ENCODE results near the gene TBRG1.

The TBRG1 gene

GRCh38 chr11:124648610-124649009 is 25.9 kb downstream of the TBRG1 start:
- Histone ChIP-seq H3K27me3 (ENCODE audit: low read depth, low read length) (no peaks in the 10 kb centered on the region), H3K79me2 (ENCODE audit: low read length) (no peaks in the 10 kb centered on the region), H3K4me1 (ENCODE audit: low read length) (peaks cover 24% of the 10 kb centered on the region), H3K27ac (ENCODE audit: low read length) (no peak overlapping the region), H2AFZ (ENCODE audit: low read depth, low read length) (no peak overlapping the region), H3K9me3 (ENCODE audit: insufficient read depth, low read length) (no peaks in the 10 kb centered on the region), H3K36me3 (replicated peaks; ENCODE audit: low read depth, low read length) (no peaks in the 10 kb centered on the region), H4K20me1 (ENCODE audit: insufficient read depth, low read length) (no peaks in the 10 kb centered on the region), H3K4me2 (ENCODE audit: low read length) (no peak overlapping the region), H3K9ac (ENCODE audit: low read length) (no peak overlapping the region), H3K4me3 (ENCODE audit: low read length) (no peak overlapping the region)
- TF ChIP-seq CTCF (IDR thresholded peaks at IDR 0.05; ENCODE audit: low read depth, low read length): no peak

GRCh38 chr11:124656774-124657630 is 34.3 kb downstream of the TBRG1 start:
- Histone ChIP-seq H3K27ac (ENCODE audit: low read length) (no peak overlapping the region), H3K36me3 (replicated peaks; ENCODE audit: low read depth, low read length) (no peaks in the 10 kb centered on the region), H3K9me3 (ENCODE audit: insufficient read depth, low read length) (no peaks in the 10 kb centered on the region), H3K27me3 (ENCODE audit: low read depth, low read length) (no peaks in the 10 kb centered on the region), H2AFZ (ENCODE audit: low read depth, low read length) (no peak overlapping the region), H4K20me1 (ENCODE audit: insufficient read depth, low read length) (no peaks in the 10 kb centered on the region), H3K4me2 (ENCODE audit: low read length) (no peak overlapping the region), H3K79me2 (ENCODE audit: low read length) (no peaks in the 10 kb centered on the region), H3K4me1 (ENCODE audit: low read length) (0 out of 2 replicates have a peak, but pooled peaks cover 2% of the 10 kb centered on the region), H3K9ac (ENCODE audit: low read length) (no peak overlapping the region), H3K4me3 (ENCODE audit: low read length) (no peak overlapping the region)
- TF ChIP-seq CTCF (IDR thresholded peaks at IDR 0.05; ENCODE audit: low read depth, low read length) (no peak), EZH2phosphoT487 (IDR thresholded peaks at IDR 0.05; ENCODE audit: low read depth) (no peak)

GRCh38 chr11:124657904-124658303 is 35.2 kb downstream of the TBRG1 start:
- H3K4me2 ChIP-seq (ENCODE audit: low read length): no peak overlapping the region
- no peaks in the 10 kb centered on the region for H4K20me1 ChIP-seq (ENCODE audit: insufficient read depth, low read length)
- no peaks in the 10 kb centered on the region for H3K36me3 ChIP-seq (replicated peaks; ENCODE audit: low read depth, low read length)
- H3K4me3 ChIP-seq (ENCODE audit: low read length): no peak overlapping the region
- TF ChIP-seq EZH2phosphoT487 (IDR thresholded peaks at IDR 0.05; ENCODE audit: low read depth) (no peak), CTCF (IDR thresholded peaks at IDR 0.05; ENCODE audit: low read depth, low read length) (no peak)
- H3K4me1 ChIP-seq (ENCODE audit: low read length): 0 out of 2 replicates have a peak, but pooled peaks cover 2% of the 10 kb centered on the region
- H3K9ac ChIP-seq (ENCODE audit: low read length): no peak overlapping the region
- H3K9me3 ChIP-seq (ENCODE audit: insufficient read depth, low read length): no peaks in the 10 kb centered on the region
- H3K27me3 ChIP-seq (ENCODE audit: low read depth, low read length): no peaks in the 10 kb centered on the region
- no peak overlapping the region for H2AFZ ChIP-seq (ENCODE audit: low read depth, low read length)
- no peaks in the 10 kb centered on the region for H3K79me2 ChIP-seq (ENCODE audit: low read length)
- no peak overlapping the region for H3K27ac ChIP-seq (ENCODE audit: low read length)

- no peak overlapping the region for H2AFZ ChIP-seq (ENCODE audit: low read depth, low read length)
- H3K4me3 ChIP-seq (ENCODE audit: low read length): no peak overlapping the region
- no peaks in the 10 kb centered on the region for H4K20me1 ChIP-seq (ENCODE audit: insufficient read depth, low read length)
- no peaks in the 10 kb centered on the region for H3K36me3 ChIP-seq (replicated peaks; ENCODE audit: low read depth, low read length)
- 0 out of 2 replicates have a peak, but pooled peaks cover 2% of the 10 kb centered on the region for H3K4me1 ChIP-seq (ENCODE audit: low read length)
- H3K27me3 ChIP-seq (ENCODE audit: low read depth, low read length): no peaks in the 10 kb centered on the region
- no peak overlapping the region for H3K4me2 ChIP-seq (ENCODE audit: low read length)
- no peaks in the 10 kb centered on the region for H3K79me2 ChIP-seq (ENCODE audit: low read length)
- H3K9ac ChIP-seq (ENCODE audit: low read length): no peak overlapping the region
- H3K27ac ChIP-seq (ENCODE audit: low read length): no peak overlapping the region
- no peak for TF ChIP-seq CTCF (IDR thresholded peaks at IDR 0.05; ENCODE audit: low read depth, low read length)
- no peak for TF ChIP-seq EZH2phosphoT487 (IDR thresholded peaks at IDR 0.05; ENCODE audit: low read depth)
- no peaks in the 10 kb centered on the region for H3K9me3 ChIP-seq (ENCODE audit: insufficient read depth, low read length)
Observed at GRCh38 chr11:124658501-124658900, 35.8 kb downstream of the TBRG1 start.
